SHP77 (cell line): ENCODE data around the gene TPMT.
A peak's percentile ranks its signal among the peaks of the same experiment; 100 is the strongest.
"Not testable (repeated sequence)": the region's sequence is repeated elsewhere in the genome, so short reads cannot be mapped to it uniquely, and the experiment has no call there.

Source experiments
- DNase-seq, 2 experiments: peaks; one replicate each; lab custom pipeline; 2025; lab: John Stamatoyannopoulos, UW

TPMT gene

DNA sequence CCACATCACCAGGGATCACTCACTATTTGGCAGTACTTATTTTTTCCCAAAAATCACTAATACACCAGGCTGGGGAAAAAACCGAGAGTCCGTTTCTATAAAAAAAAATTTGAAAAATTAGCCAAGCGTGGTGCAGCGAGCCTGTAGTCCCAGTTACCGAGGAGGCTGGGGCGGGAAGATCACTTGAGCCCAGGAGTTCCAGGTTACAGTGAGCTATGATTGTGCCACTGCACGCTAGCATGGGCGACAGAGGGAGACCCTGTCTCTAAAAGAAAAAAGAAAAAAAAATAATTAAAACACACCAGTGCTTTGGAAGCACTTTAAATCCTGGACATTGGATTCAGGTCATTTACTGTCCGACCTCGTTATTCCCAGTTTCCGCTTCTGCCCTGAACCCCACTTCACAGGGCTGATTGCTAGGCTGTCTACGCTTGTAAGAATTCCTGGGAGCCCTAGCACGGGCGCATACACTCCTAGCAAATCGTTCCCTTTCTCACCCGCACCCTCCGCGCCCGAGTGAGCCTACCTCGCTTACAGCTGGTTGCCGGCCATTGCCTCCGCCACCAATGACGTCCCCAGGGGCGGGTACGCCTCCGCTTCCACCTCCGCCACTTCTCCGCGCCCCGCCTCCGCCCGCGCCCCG is at the start of gene TPMT:
Gene TPMT, minus strand, starts transcription at position 571 of the 643 bp plus-strand sequence. CDS start 5,950 bp downstream, outside the sequence.
- peak; percentile 92 to 94 for DNase-seq

DNA sequence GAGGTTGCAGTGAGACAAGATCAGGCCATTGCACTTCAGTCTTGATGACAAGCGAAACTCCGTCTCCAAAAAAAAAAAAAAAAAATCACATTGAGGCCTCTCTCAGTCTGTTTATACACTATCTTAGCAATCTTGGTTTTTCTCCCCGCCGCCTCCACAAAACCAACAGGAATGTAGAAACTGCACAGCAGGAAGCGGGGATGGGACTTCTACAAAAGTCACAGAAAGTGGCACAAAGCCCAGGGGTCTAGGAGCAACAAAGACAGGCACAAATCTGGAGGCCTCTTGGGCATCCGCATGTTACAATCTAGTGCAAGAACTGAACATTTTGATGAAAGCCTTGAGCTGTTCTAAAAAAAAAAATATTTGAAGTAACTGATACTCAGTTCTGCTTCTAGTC is 48.9 kb upstream of the TPMT start:
- no peak for DNase-seq

DNA sequence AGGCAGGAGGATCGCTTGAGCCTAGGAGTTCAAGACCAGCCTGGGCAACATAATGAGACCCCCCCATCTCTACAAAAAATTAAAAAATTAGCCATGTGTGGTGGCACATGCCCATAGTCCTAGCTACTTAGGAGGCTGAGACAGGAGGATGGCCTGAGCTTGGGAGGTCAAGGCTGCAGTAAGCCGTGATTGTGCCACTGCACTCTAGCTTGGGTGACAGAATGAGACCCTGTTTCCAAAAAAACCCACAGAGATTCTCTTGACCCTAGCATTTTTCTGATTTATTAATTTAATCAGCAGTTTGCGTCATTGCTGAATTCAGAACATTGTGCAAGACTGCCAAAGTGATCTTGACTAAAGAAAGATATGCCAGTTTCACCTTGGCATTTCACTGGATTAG is 37.1 kb upstream of the TPMT start:
- DNase-seq = no peak

DNA sequence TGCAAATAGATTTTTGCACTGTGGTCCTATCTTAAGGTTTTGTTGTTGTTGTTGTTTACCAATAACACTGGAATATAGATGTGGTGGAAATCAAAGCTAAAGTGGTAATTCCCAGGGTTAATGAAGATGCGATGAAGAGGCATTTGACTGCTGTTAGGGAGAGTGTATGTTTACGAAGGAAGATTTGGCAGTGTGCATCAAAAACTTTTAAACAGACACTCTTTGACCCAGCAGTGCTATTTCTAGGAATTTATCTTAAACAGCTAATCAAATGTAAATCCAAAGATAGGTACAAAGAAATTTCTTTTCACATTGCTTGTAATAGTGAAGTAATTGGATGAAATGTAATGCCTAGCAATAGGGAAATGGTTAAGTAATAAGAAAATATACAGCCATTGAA is 34.3 kb upstream of the TPMT start:
- no peak for DNase-seq

DNA sequence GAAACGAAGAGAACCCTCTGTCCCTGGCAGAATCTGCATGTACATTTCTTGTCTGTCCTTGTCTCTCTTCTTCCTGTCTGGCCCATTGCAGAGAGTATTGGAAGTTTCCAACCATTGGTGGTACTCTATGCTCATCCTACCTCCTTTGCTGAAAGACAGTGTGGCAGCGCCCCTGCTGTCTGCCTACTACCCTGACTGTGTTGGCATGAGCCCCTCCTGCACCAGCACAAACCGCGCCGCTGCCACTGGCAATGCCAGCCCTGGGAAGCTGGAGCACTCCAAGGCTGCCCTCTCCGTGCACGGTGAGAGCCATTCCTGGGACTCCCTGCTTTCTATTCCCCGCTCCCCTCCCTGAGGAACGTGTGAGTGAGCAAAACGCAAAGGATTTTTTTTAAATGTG is 32.8 kb upstream of the TPMT start:
- DNase-seq = no peak

DNA sequence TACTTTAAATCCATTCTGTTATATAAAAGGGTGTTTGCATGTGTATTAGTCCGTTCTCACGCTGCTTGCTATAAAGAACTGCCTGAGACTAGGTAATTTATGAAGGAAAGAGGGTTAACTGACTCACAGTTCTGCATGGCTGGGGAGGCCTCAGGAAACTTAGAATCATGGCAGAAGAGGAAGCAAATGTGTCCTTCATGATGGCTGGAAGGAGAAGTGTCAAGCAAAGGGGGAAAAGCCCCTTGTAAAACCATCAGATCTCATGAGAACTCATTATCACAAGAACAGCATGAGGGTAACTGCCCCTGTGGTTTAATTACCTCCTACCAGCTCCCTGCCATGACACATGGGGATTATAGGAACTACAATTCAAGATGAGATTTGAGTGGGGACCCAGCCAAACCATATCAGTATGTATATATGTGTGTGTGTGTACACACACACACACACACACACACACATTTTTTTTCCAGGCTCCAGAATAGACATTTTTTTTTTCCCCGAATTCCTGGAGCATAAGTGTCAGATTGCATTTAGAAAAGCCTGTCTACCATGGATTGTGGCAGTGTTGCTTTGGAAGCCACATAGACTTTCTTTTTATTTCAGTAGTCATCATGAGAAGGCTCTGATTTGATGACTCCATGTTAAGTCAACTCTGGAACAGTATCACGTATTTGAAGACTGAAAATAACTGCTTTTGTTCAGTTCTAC is 31.8 kb upstream of the TPMT start:
- DNase-seq = no peak

DNA sequence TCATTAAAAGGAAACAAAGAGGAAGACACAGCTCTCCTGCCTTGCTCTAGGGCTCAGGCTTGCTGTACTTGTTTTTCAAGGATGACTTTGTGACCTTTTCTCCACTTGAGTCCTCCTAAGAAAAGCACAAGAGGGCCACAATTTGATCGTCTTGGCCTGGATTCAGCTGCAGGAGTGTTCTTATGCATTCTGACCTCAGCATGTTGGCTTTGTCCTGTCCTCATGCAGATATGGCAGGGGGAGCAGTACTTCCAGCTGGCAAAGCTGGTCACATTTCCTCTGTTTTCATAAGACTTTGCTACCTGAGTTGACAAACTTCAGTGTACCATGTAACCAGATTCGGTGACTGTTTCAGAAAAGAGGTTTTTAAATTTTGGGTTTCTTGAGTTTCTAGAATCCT is 31.2 kb upstream of the TPMT start:
- no peak for DNase-seq

DNA sequence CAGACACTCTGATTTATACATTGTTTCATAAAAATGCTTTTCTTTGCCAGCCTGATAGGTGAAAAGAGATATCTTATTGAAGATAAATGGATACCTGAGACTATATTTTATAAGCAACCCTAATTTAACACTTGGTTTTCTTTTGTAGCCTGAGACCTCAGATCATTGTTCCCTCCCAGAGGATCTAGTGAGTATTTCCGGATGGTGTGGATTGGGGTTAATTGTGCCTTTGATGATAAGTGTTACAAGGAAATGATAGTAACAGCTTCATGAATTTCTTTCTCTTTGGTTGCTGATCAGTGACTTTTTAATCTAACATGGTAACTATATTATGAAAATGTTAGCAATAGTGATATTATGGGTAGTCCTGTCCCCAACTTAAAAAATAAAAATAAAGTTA is 30.7 kb upstream of the TPMT start:
- DNase-seq = no peak

DNA sequence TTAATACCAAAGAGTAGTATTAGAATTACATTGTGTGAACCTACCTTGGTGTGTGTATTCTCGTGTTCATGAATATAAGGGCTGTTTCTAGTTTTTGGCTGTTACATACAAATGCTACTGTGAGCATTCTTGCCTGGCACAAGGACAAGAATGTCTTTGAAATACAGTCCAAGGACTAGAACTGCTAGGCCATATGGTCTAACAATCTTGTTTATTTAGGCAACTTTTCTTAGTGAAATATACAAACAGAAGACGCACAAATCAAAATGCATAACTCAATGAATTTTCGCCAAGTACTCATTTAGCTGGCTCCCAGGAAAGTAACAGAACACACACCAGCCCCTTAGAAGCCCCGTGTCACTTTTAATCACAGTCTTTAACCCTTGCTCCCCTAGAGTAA is 28.9 kb upstream of the TPMT start:
- no peak for DNase-seq

DNA sequence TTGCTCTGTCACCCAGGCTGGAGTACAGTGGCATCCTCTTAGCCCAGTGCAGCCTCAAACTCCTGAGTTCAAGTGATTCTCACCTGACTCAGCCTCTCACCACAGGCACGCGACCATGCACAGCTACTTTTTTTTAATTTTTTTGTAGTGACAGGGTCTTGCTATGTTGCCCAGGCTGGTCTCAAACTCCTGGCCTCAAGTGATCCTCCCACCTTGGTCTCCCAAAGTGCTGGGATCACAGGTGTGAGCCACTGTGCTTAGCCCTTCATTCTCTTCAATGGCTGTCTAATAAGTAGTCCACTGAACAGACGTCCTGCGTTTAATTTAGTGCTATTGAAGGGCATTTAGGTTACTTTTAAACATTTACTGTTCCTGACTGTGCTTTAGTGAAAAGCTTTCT is 27.7 kb upstream of the TPMT start:
- no peak for DNase-seq

DNA sequence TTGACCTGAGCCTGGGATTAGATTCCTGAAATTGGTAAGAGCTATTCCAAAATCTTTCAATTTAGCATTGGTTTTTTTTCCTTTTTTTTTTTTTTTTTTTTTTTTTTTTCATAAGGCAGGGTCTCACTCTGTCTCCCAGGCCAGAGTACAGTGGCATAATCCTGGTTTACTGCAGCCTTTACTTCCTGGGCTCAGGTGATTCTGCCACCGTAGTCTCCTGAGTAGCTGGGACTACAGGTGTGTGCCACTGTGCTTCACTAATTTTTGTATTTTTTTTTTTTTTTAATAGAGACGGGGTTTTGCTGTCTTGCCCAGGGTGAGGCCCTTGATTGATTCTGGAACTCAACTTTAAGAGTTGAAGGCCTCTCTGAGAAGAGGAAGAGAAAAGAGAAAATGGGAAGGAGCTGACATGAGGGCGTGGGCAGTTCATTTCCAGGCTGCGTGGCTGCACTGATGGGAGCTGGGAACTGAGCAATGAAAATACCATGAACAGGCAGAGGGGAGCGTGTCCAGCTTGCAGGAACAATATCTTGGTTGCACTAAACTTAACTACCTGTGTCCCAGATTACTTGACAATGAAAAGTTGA is 25.0 kb upstream of the TPMT start:
- DNase-seq = no peak

DNA sequence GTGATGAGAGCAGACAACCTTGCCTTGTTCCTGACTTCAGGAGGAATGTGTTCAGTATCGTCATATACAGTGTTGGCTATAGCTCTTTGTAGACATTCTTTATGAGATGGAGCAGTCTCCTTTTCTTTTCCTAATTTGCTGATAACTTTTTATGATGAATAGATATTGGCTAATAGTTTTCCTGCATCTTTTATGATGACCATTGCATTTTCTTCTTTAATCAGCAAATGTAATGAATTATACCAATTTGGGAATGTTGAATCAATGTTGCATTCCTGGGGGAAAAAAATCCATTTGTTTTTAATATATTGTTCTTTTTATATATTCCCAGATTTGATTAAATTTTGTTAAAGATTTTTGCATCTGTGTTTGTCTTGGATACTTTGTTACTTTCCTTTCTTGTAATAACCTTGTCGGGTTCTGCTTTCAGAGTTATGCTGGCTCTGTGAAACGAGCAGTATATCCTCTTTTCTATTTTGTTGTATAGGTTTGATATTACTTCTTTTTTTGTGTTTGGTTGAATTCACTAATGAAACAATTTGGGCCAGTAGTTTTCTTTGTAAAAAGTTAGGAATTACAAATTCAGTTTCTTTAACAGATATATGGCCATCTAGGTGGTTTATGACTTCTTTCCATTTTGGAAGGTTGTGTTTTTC is 24.2 kb upstream of the TPMT start:
- no peak for DNase-seq

DNA sequence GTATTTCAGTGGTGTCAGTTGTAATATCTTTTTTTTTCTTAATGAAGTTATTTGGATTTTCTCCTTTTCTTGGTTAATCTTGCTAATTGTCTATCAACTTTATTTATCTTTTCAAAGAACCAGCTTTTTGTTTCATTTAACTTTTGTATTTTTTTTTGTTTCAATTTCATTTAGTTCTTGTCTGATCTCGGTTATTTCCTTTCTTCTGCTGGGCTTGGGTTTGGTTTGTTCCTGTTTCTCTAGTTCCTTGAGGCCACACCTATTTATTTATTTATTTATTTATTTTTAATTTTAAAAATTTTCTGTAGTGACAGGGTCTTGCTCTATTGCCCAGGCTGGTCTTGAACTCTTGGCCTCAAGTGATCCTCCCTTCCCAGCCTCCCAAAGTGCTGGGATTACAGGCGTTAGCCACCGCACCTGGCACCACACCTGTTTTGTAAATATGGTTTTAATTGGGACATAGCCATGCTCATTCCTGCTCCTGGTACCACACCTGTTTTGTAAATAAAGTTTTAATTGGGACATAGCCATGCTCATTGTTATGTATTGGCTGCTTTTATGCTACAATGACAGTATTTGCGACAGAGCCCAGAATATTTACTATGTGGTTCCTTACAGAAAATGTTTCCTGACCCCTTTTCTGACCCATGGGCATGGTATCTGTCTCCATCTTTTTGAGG is 22.5 kb upstream of the TPMT start:
- DNase-seq = no peak

DNA sequence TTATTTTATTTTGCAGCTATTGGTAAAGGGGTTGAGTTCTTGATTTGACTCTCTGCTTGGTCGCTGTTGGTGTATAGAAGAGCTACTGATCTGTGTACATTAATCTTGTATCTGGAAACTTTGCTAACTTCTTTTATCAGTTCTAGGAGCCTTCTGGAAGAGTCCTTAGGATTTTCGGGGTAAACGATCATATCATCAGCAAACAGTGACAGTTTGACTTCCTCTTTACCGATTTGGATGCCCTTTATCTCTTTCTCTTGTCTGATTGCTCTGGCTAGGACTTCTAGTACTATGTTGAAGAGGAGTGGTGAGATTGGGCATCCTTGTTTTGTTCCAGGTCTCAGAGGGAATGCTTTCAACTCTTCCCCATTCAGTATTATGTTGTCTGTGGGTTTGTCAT is 21.3 kb upstream of the TPMT start:
- not testable (repeated sequence) for DNase-seq

DNA sequence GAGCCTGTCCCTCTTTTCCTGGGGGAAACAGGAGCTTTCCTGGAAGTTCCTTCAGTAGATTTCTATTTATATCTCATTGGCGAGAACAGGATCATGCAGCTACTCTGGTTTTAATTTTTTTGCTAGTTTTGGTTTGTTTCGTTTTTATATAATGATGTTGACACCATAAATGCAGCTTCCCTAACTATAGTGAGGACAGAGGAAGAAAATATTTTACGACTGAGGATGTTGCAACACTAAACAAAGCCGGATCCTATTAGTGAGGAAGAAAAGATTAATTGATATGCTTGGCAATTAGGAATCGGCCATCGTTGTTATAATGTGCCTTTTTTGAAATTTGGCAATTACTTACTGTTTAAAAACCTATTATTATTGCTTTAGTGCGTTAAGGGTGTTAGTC is 17.0 kb upstream of the TPMT start:
- DNase-seq = no peak

DNA sequence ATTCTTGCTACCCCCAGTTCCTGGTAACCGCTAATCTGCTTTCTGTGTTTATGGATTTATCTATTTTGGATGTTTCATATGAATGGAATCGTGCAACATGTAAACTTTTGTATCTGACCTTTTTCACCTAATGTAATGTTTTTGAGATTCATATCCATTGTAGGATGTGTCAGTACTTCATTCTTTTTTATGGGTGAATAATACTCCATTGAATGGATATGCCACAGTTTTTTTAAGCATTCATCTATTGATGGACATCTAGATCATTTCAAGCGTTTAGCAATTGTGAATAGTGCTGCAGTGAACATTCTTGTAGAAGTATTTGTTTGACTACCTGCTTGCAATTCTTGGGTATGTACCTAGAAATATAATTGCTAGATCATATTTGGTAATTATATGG is 13.4 kb upstream of the TPMT start:
- no peak for DNase-seq

DNA sequence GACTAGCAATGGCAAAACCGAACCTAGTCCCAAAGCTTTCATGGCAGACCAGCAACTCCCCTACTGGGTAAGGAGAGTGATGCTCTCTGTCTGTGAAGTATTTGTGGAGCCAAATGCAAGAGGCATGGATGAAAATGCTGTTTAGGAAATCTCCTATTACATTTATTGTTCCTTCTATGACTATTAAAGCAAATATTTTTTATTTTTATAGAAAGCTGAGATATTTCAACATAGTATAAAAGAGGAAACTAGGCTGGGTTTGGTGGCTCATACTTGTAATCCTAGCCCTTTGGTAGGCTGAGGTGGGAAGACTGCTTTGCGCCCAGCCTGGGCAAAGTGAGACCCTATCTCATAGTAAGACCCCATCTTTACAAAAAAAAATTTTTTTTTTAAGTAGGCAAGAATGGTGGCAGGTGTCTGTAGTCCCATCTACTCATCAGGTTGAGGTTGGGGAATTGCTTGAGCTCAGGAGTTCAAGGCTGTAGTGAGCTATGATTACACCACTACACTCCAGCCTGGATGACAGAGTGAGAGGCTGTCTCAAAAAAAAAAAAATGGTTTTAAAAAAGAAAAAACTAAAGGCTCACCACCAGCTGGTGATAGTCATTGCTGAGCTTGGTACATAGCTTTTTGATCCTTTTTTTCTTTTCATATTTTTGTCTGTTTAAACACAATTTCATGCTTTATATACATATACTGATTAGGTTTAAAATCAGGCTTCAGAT is 11.6 kb upstream of the TPMT start:
- no peak for DNase-seq

DNA sequence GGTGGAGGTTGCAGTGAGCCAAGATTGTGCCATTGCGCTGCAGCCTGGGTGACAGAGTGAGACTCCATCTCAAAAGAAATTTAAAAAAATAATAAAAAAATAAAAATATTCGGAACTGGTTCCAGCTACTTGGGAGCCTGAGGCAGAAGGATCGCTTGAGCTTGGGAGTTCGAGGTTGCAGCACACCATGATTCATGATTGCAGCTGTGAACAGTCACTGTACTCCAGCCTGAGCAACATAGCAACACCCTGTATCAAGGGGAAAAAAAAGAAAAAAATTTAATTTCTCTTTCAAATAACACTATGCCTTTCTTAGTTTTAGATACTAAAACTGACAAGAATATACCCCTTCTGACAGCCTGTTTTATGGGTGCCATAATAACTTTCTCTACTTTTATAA is 10.9 kb upstream of the TPMT start:
- no peak for DNase-seq

DNA sequence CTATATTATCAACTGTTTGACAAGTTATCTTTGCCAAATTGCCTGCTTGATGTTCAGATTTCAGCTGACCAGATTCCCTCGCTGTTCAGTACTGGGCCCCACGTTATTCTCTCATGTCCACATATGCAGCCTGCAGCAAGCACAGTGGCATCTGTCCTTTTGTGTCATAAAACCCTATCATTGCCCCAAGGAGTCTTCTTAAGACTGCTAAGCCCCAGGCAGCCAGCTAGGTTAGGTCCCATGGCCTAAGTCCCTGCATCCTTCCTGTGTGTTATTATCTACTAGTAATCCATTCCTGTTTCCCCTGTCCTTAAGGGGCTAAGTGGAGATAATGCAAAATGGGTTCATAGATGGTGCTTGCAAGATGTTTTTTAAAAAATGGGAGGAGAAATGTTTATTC is 7.5 kb upstream of the TPMT start:
- DNase-seq = no peak

DNA sequence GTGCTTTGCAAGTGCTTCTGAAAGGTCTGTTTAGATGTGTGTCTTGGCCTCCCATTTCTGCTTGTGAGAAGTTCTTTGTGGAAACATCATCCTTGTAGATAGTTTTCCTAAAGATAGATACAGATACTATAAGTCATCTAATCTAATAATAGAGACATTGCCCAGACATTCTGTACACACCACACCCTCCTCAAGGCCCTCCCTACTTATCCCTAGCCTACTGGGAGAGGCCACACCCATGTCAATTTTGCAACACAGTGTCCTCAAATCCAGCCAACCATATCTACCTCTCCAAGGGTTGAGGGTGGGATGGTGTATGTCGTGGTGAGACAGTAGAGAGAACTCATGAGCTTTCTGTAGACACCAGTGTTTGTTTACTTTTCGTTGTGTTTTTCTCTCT is 6.6 kb upstream of the TPMT start:
- no peak for DNase-seq

DNA sequence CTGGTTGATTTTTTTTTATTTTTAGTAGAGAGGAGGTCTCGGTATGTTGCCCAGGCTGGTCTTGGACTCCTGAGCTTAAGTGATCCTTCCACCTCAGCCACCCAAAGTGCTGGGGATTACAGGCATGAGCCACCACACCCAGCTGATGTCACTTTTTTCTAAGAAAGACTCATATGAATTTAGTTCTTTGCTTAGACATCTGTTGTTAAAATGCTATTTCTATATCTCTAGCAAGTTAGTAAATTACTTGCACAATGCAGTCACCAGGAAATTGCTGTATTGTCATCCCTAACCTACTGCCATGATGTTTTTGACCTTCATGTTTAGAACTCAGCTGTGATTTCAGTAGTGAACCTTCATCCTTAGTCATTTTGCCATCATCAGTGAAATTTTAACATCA is 6.0 kb upstream of the TPMT start:
- DNase-seq = no peak

DNA sequence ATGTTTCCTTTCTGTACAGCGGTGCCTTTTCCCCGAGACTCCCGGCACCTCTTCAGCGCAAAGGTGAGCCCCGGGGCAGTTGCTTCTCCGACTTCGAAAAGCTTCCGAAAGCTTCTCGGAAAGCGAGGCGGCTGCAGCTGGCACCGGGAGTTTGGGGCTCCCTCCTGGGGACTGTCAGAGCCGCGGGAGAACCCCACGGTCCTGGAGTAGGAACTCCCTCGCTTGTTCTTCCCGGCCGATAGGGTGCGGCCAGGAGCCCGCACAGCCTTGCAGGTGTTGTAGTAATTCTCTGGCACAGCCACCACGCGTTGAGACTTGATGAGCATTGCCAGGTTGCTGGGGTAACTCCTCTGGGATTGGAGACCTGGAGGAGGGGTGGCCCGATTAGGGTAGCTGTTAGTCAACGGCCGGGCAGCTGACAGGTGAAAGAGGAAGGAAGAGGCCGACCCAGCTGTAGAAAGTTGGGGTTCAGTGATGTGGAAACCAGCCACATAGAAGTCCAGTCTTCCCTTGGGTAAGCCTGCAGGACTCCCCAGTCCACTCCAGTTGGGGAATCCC is 1.1 kb upstream of the TPMT start:
- peak; percentile 56 to 67 for DNase-seq
